PC-3 (cell line): ENCODE measurements around the gene FAM163B.

Experiments
- CTCF ChIP-seq: fragments of 300-600 bp; sonication (generic); conservative IDR thresholded peaks from 2 replicates; pipeline ENCODE4 v1.5.1; 2017; ENCODE audit warnings: antibody characterized with exemption, low read depth, mild to moderate bottlenecking, low read length
- EZH2 ChIP-seq: fragments of 300-600 bp; sonication (generic); IDR thresholded peaks from one replicate; pipeline ENCODE4 v1.6.1; 2017; ENCODE audit warnings: antibody characterized with exemption, mild to moderate bottlenecking, low read length; ENCODE audit not compliant: unreplicated experiment

GRCh38 chr9:133628766-133629165, 19.6 kb upstream of the FAM163B start:
- no peak for TF ChIP-seq CTCF
- TF ChIP-seq EZH2 = no peak
